ENCODE results near the gene AK5. TPM values are rescaled to one million over a fixed set of nuclear protein-coding genes. Genes with fewer than 3 reads are reported as not detected.

The AK5 gene
- total and polyA plus RNA-seq, 2 of the 13 experiments (the other 11 are each of a cell fraction or from before 2014, with no cell fraction given): not detected

DNA sequence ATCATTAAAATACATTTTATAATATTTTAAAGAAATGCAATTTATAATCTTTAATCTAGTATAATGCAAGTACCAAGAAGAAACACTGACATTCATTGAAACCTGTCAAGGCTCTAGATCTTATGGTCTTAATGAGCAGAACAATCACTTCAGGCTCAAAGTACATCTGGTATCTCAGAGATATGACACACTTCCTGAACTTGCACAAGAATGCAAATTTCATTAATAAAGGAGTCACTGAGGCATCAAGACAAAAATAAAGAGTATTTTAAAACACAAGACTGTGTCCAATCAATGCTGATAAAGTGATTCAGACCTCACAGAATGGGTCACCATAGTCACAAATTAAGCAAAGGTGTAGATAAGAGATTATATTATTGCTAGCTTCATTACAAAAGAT is 178.1 kb downstream of the AK5 start:
- Histone ChIP-seq H3K36me3 (replicated peaks in 1 of 2; ENCODE audit: control insufficient read depth in 1 of 2, insufficient read depth in 2 of 2, low read length in 2 of 2) (no peaks in the 10 kb centered on the region), H2AFZ (ENCODE audit: low read length) (no peak overlapping the region), H3K79me2 (ENCODE audit: insufficient read depth, low read length) (no peaks in the 10 kb centered on the region), H3K4me2 (ENCODE audit: low read depth, low read length) (no peak overlapping the region), H3K9ac (ENCODE audit: insufficient read depth, low read depth, low read length) (no peak overlapping the region), H3K27me3 (ENCODE audit: control insufficient read depth in 1 of 2, insufficient read depth in 2 of 2, low read length in 2 of 2) (no peaks in the 10 kb centered on the region; a peak in 1 of 5 replicates), H4K20me1 (ENCODE audit: insufficient read depth, low read length) (no peaks in the 10 kb centered on the region), H3K4me3 (replicated peaks in 1 of 3; ENCODE audit: insufficient read depth in 1 of 3, low read depth in 2 of 3, low read length in 3 of 3) (no peak overlapping the region), H3K4me1 (ENCODE audit: insufficient read depth, low read length) (no peaks in the 10 kb centered on the region), H3K9me3 (ENCODE audit: low read length) (no peaks in the 10 kb centered on the region), H3K27ac (ENCODE audit: extremely low read length, insufficient read depth, low read length) (no peak overlapping the region)
- in situ Hi-C loops (cut with HindIII; ENCODE audit: extremely low pct_ligation_motif_present, low pct_unique_long_range_greater_than_20kb) (no loop called here), intact Hi-C loops (cut with micrococcal nuclease; ENCODE audit: unreplicated experiment) (no loop called here)
- BruUV-seq (replicated peaks): no TSS peak
- ATAC-seq (no peak), DNase-seq (ENCODE audit: low spot score) (no peak), FAIRE-seq (no peak)
- TF ChIP-seq ZNF841 (CRISPR knock-in tag; IDR thresholded peaks at IDR 0.05; ENCODE audit: borderline replicate concordance): no peak
- TF ChIP-seq CHD2 (IDR thresholded peaks at IDR 0.05; ENCODE audit: low read depth, low read length): no peak
- TF ChIP-seq NFE2L2 (IDR thresholded peaks at IDR 0.05; ENCODE audit: low read length): no peak
- ChIA-PET CTCF (ENCODE audit: low intra/inter-chr PET ratio, low total read pairs) (no interaction called here), POLR2A (no interaction called here)

DNA sequence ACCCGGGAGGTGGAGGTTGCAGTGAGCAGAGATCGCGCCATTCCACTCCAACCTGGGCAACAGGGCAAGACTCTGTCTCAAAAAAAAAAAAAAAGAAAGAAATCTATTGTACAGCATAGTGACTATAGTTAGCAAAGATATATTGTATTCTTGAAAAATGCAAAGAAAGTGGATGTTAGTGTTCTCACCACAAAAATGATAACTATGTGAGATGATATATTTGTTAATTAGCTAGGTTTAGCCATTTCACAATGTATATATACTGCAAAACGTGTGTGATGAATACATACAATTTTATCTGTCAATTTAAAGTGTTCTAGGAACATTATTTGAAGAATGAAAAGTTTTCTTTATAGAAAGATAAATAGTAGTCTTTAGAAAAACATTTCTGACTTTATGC is 179.9 kb downstream of the AK5 start:
- WGBS (ENCODE audit: low lambda C conversion rate): 17% methylated on average over 4 of the region's 4 CpGs
- FAIRE-seq: no peak
- in situ Hi-C loops (cut with HindIII; ENCODE audit: extremely low pct_ligation_motif_present, low pct_unique_long_range_greater_than_20kb) (no loop called here), intact Hi-C loops (cut with micrococcal nuclease; ENCODE audit: unreplicated experiment) (no loop called here)
- DNase-seq (ENCODE audit: low spot score): no peak
- Histone ChIP-seq H2AFZ (ENCODE audit: low read length) (no peak overlapping the region), H3K4me3 (replicated peaks in 1 of 3; ENCODE audit: insufficient read depth in 1 of 3, low read depth in 2 of 3, low read length in 3 of 3) (no peak overlapping the region), H4K20me1 (ENCODE audit: insufficient read depth, low read length) (no peaks in the 10 kb centered on the region), H3K27ac (ENCODE audit: extremely low read length, insufficient read depth, low read length) (no peak overlapping the region), H3K4me2 (ENCODE audit: low read depth, low read length) (no peak overlapping the region), H3K9me3 (ENCODE audit: low read length) (no peaks in the 10 kb centered on the region), H3K9ac (ENCODE audit: insufficient read depth, low read depth, low read length) (no peak overlapping the region), H3K79me2 (ENCODE audit: insufficient read depth, low read length) (no peaks in the 10 kb centered on the region), H3K36me3 (replicated peaks in 1 of 2; ENCODE audit: control insufficient read depth in 1 of 2, insufficient read depth in 2 of 2, low read length in 2 of 2) (no peaks in the 10 kb centered on the region), H3K4me1 (ENCODE audit: insufficient read depth, low read length) (no peaks in the 10 kb centered on the region), H3K27me3 (ENCODE audit: control insufficient read depth in 1 of 2, insufficient read depth in 2 of 2, low read length in 2 of 2) (peaks cover 0 to 3% of the 10 kb centered on the region in 2 experiments; a peak in 1 of 5 replicates)
- POLR2A ChIA-PET: no interaction called here
- CTCF ChIA-PET (ENCODE audit: low intra/inter-chr PET ratio, low total read pairs): no interaction called here
- BruUV-seq (replicated peaks): no TSS peak
- ATAC-seq: no peak
- TF ChIP-seq SMARCC2 (IDR thresholded peaks at IDR 0.05): no peak
- TF ChIP-seq, protein P1, sequence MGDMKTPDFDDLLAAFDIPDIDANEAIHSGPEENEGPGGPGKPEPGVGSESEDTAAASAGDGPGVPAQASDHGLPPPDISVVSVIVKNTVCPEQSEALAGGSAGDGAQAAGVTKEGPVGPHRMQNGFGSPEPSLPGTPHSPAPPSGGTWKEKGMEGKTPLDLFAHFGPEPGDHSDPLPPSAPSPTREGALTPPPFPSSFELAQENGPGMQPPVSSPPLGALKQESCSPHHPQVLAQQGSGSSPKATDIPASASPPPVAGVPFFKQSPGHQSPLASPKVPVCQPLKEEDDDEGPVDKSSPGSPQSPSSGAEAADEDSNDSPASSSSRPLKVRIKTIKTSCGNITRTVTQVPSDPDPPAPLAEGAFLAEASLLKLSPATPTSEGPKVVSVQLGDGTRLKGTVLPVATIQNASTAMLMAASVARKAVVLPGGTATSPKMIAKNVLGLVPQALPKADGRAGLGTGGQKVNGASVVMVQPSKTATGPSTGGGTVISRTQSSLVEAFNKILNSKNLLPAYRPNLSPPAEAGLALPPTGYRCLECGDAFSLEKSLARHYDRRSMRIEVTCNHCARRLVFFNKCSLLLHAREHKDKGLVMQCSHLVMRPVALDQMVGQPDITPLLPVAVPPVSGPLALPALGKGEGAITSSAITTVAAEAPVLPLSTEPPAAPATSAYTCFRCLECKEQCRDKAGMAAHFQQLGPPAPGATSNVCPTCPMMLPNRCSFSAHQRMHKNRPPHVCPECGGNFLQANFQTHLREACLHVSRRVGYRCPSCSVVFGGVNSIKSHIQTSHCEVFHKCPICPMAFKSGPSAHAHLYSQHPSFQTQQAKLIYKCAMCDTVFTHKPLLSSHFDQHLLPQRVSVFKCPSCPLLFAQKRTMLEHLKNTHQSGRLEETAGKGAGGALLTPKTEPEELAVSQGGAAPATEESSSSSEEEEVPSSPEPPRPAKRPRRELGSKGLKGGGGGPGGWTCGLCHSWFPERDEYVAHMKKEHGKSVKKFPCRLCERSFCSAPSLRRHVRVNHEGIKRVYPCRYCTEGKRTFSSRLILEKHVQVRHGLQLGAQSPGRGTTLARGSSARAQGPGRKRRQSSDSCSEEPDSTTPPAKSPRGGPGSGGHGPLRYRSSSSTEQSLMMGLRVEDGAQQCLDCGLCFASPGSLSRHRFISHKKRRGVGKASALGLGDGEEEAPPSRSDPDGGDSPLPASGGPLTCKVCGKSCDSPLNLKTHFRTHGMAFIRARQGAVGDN (CRISPR knock-in tag; IDR thresholded peaks at IDR 0.05): no peak
- TF ChIP-seq SAFB2 (CRISPR knock-in tag; IDR thresholded peaks at IDR 0.05; ENCODE audit: borderline replicate concordance, low read depth): no peak
- TF ChIP-seq NFE2 (CRISPR knock-in tag; IDR thresholded peaks at IDR 0.05): no peak
- TF ChIP-seq, protein P2, sequence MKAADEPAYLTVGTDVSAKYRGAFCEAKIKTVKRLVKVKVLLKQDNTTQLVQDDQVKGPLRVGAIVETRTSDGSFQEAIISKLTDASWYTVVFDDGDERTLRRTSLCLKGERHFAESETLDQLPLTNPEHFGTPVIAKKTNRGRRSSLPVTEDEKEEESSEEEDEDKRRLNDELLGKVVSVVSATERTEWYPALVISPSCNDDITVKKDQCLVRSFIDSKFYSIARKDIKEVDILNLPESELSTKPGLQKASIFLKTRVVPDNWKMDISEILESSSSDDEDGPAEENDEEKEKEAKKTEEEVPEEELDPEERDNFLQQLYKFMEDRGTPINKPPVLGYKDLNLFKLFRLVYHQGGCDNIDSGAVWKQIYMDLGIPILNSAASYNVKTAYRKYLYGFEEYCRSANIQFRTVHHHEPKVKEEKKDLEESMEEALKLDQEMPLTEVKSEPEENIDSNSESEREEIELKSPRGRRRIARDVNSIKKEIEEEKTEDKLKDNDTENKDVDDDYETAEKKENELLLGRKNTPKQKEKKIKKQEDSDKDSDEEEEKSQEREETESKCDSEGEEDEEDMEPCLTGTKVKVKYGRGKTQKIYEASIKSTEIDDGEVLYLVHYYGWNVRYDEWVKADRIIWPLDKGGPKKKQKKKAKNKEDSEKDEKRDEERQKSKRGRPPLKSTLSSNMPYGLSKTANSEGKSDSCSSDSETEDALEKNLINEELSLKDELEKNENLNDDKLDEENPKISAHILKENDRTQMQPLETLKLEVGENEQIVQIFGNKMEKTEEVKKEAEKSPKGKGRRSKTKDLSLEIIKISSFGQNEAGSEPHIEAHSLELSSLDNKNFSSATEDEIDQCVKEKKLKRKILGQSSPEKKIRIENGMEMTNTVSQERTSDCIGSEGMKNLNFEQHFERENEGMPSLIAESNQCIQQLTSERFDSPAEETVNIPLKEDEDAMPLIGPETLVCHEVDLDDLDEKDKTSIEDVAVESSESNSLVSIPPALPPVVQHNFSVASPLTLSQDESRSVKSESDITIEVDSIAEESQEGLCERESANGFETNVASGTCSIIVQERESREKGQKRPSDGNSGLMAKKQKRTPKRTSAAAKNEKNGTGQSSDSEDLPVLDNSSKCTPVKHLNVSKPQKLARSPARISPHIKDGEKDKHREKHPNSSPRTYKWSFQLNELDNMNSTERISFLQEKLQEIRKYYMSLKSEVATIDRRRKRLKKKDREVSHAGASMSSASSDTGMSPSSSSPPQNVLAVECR (CRISPR knock-in tag; IDR thresholded peaks at IDR 0.05; ENCODE audit: borderline replicate concordance): no peak
- no peak for TF ChIP-seq HNF4A (CRISPR knock-in tag; IDR thresholded peaks at IDR 0.05)
- TF ChIP-seq, protein P3, sequence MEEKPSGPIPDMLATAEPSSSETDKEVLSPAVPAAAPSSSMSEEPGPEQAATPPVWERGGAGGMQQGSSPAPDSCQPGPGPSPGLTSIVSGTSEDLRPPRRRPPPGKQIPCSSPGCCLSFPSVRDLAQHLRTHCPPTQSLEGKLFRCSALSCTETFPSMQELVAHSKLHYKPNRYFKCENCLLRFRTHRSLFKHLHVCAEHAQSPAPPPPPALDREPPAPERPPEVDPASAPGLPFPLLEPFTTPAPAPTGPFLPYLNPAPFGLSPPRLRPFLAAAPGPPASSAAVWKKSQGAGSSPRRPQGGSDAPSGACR (CRISPR knock-in tag; IDR thresholded peaks at IDR 0.05): no peak
- no peak for TF ChIP-seq JARID2 (CRISPR knock-in tag; IDR thresholded peaks at IDR 0.05; ENCODE audit: insufficient replicate concordance)
